Activated CD8-positive, alpha-beta memory T cell treated with anti-CD3 and anti-CD28 coated beads, Interleukin-2, amount 50 U/mL, for 24 hours (primary cell): ENCODE data around the gene NEURL1.

Experiments used
- DNase-seq: peaks from one replicate; pipeline ENCODE4 v3.0.0-alpha.2; 2020; ENCODE audit errors: extremely low read depth

NEURL1 gene

GRCh38 chr10:103584216-103585010, 90.9 kb downstream of the NEURL1 start:
- DNase-seq = no peak

- no peak for DNase-seq
Measured at GRCh38 chr10:103585011-103585405, 91.5 kb downstream of the NEURL1 start.

GRCh38 chr10:103587073-103587472, 93.6 kb downstream of the NEURL1 start:
- DNase-seq = no peak

GRCh38 chr10:103589074-103589630, 95.6 kb downstream of the NEURL1 start:
- no peak for DNase-seq

- no peak for DNase-seq
Measured at GRCh38 chr10:103590060-103590459, 96.6 kb downstream of the NEURL1 start.

- no peak for DNase-seq
Measured at GRCh38 chr10:103590744-103591291, 97.3 kb downstream of the NEURL1 start.

GRCh38 chr10:103592186-103593021, 98.9 kb downstream of the NEURL1 start:
- DNase-seq = no peak

GRCh38 chr10:103593022-103593570, 99.6 kb downstream of the NEURL1 start:
- no peak for DNase-seq

- DNase-seq = no peak
Measured at GRCh38 chr10:103595933-103596726, 102.6 kb downstream of the NEURL1 start.

- no peak for DNase-seq
Measured at GRCh38 chr10:103597003-103597402, 103.5 kb downstream of the NEURL1 start.

- no peak for DNase-seq
Measured at GRCh38 chr10:103598654-103599115, 105.2 kb downstream of the NEURL1 start.

GRCh38 chr10:103599211-103599610, 105.7 kb downstream of the NEURL1 start:
- DNase-seq = no peak

- DNase-seq = no peak
Measured at GRCh38 chr10:103599907-103600306, 106.4 kb downstream of the NEURL1 start.

- no peak for DNase-seq
Measured at GRCh38 chr10:103600325-103600724, 106.8 kb downstream of the NEURL1 start.

GRCh38 chr10:103600956-103601569, 107.6 kb downstream of the NEURL1 start:
- no peak for DNase-seq

GRCh38 chr10:103602028-103602851, 108.7 kb downstream of the NEURL1 start:
- no peak for DNase-seq

- DNase-seq = no peak
Measured at GRCh38 chr10:103602852-103603155, 109.3 kb downstream of the NEURL1 start.

- no peak for DNase-seq
Measured at GRCh38 chr10:103603382-103603781, 109.9 kb downstream of the NEURL1 start.

GRCh38 chr10:103605359-103606096, 112.0 kb downstream of the NEURL1 start:
- DNase-seq = no peak
